Colonic mucosa (tissue), 4 donors: ENCODE data around the gene TCF23. TPM values are rescaled to one million over a fixed set of nuclear protein-coding genes. Genes with fewer than 3 reads are reported as not detected.

ENCODE experiments used
- DNase-seq: peaks from one replicate; pipeline ENCODE4 v3.0.0-alpha.2; 2020
- H3K27ac ChIP-seq: fragments of 200-600 bp; one replicate; pipeline ENCODE4 v1.8.0; 2021
- H3K27me3 ChIP-seq: fragments of 200-600 bp; one replicate; pipeline ENCODE4 v1.8.0; 2021
- H3K36me3 ChIP-seq: fragments of 200-600 bp; one replicate; pipeline ENCODE4 v1.8.0; 2021
- H3K4me1 ChIP-seq: fragments of 200-600 bp; one replicate; pipeline ENCODE4 v1.8.0; 2021; ENCODE audit warnings: mild to moderate bottlenecking
- H3K4me3 ChIP-seq: fragments of 200-600 bp; one replicate; pipeline ENCODE4 v1.8.0; 2021
- H3K9ac ChIP-seq, 2 donors: one replicate each; pipeline ENCODE4 v1.7.0; 2013; ENCODE audit warnings: control low read depth in 2 of 2, low read depth in 2 of 2, low read length in 2 of 2
- H3K9me3 ChIP-seq: fragments of 200-600 bp; one replicate; pipeline ENCODE4 v1.8.0; 2021
- intact Hi-C: fragments of 100-400 bp; cut with DNase I; formaldehyde crosslinking; loops from one replicate; pipeline ENCODE4 v1.14.1; 2022
- total RNA-seq, 2 donors: library from RNA; stranded (reverse); fragmentation: NEBNext Ultra II Directional in 1 of 2; extraction: Animal tissue kit (Norgen Biotek cat#: 25700) in 1 of 2; gene quantifications; one replicate each; pipeline ENCODE4 v1.2.1, GENCODE V29; 2021
- TF ChIP-seq, protein P1 (sequence below): fragments of 200-600 bp; IDR thresholded peaks from one replicate; pipeline ENCODE4 v1.8.0; 2022; ENCODE audit warnings: antibody characterized with exemption, mild to moderate bottlenecking
- donor health status: healthy.
- donor health status: DM: no; HTN: no; CAD: no.
- donor health status: DM: no; HTN: no; CAD: no.

The TCF23 gene
- total RNA-seq, 2 donors from 2014 or later = 0.05 to 0.07 TPM

- Histone ChIP-seq H3K27ac (no peak overlapping the region), H3K27me3 (no peaks in the 10 kb centered on the region), H3K4me3 (no peak overlapping the region), H3K36me3 (no peaks in the 10 kb centered on the region), H3K4me1 (no peaks in the 10 kb centered on the region), H3K9me3 (no peaks in the 10 kb centered on the region), H3K9ac (no peak overlapping the region)
- intact Hi-C loops = no loop called here
- TF ChIP-seq, protein P1, sequence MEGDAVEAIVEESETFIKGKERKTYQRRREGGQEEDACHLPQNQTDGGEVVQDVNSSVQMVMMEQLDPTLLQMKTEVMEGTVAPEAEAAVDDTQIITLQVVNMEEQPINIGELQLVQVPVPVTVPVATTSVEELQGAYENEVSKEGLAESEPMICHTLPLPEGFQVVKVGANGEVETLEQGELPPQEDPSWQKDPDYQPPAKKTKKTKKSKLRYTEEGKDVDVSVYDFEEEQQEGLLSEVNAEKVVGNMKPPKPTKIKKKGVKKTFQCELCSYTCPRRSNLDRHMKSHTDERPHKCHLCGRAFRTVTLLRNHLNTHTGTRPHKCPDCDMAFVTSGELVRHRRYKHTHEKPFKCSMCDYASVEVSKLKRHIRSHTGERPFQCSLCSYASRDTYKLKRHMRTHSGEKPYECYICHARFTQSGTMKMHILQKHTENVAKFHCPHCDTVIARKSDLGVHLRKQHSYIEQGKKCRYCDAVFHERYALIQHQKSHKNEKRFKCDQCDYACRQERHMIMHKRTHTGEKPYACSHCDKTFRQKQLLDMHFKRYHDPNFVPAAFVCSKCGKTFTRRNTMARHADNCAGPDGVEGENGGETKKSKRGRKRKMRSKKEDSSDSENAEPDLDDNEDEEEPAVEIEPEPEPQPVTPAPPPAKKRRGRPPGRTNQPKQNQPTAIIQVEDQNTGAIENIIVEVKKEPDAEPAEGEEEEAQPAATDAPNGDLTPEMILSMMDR = no peak
- DNase-seq = no peak
These were observed 17.4 kb upstream of the TCF23 start for GRCh38 chr2:27131429-27131828.

DNA sequence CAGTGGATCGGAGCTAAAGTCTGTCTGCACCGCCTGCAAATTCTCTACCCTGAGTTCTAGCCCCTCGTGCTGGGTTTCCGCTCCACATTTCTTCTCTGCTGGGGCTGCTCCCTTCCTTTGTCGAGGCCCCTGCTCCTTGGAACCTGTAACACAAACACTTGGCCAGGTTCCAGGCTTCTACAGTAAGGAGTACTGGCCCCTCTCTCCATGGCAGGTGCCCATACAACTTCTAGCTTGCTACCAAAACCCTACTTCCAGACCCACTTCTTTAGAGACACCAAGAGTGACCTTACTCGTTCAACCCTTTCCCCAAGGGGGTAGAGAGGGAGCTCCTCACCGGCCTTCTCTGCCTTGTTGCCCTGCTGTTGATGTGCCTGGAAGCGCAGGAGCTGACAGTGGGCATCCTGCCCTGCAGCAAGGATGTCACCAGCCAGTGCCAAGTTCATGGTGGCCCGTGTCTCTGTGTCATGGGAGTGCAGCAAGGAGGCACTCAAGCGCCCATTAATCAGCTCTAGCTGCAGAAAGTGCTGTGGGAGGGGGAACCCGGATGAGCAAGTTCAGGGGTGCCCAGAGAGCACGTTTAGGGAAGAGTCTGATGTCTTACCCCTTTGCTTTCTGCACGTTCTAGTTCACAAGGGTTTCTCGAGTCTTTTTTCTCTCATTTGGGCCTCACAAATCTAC is 15.5 kb upstream of the TCF23 start:
- H3K27ac ChIP-seq = no peak overlapping the region
- no peak for DNase-seq
- H3K9ac ChIP-seq = peak overlapping the region; percentile 91 to 99
- no peaks in the 10 kb centered on the region for H3K36me3 ChIP-seq
- TF ChIP-seq, protein P1 = no peak
- H3K27me3 ChIP-seq = no peaks in the 10 kb centered on the region
- intact Hi-C loops = no loop called here
- H3K9me3 ChIP-seq = no peaks in the 10 kb centered on the region
- no peaks in the 10 kb centered on the region for H3K4me1 ChIP-seq
- H3K4me3 ChIP-seq = peak overlapping the region; percentile 94

- H3K36me3 ChIP-seq = no peaks in the 10 kb centered on the region
- H3K27ac ChIP-seq = peak within 1 kb of the TSS; percentile 86
These were observed 14.7 kb upstream of the TCF23 start, which contains the start of gene PREB for GRCh38 chr2:27133905-27134780. Gene PREB (minus strand): TSS chr2:27134636. CDS start chr2:27134421, 215 bp downstream.

DNA sequence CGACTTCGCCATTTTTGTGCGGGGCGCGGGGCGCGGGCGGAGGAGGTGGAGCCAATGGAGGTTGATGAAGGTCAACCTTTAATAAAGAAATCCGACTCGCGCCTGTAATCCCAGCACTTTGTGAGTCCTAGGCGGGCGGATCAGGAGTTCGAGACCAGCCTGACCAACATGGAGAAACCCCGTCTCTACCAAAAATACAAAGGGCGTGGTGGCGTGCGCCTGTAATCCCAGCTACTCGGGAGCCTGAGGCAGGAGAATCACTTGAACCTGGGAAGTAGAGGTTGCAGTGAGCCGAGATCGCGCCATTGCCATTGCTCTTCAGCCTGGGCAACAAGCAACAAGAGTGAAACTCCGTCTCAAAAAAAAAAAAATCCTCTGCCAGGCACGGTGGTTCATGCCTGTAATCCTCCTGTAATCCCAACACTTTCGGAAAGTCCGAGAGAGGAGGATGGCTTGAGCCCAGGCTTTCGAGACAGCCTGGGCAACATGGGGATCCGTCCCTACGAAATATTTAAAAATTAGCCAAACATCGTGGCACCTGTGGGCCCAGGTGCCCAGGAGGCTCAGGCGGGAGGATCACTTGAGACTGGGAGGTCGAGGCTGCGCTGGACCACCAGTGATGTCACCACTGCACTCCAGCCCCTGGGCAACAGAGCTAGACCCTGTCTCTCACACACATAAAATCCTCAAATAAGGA is 13.9 kb upstream of the TCF23 start:
- H3K36me3 ChIP-seq = no peaks in the 10 kb centered on the region
- intact Hi-C loops = no loop called here
- H3K9ac ChIP-seq = no peak overlapping the region
- H3K9me3 ChIP-seq = no peaks in the 10 kb centered on the region
- DNase-seq = no peak
- no peaks in the 10 kb centered on the region for H3K4me1 ChIP-seq
- no peaks in the 10 kb centered on the region for H3K27me3 ChIP-seq
- TF ChIP-seq, protein P1 = no peak
- no peak overlapping the region for H3K27ac ChIP-seq
- peak overlapping the region; percentile 94 for H3K4me3 ChIP-seq

More at GRCh38 chr2:27133905-27134780, 14.7 kb upstream of the TCF23 start, which contains the start of gene PREB:
- Histone ChIP-seq H3K4me3 (peak within 1 kb of the TSS; percentile 94), H3K9ac (peak within 1 kb of the TSS; percentile 91 to 99), H3K4me1 (no peaks in the 10 kb centered on the region), H3K27me3 (no peaks in the 10 kb centered on the region), H3K9me3 (no peaks in the 10 kb centered on the region)
- DNase-seq = peak; percentile 97
- TF ChIP-seq, protein P1 = no peak
- intact Hi-C loops = no loop called here

- DNase-seq = no peak
- no peak overlapping the region for H3K4me3 ChIP-seq
- H3K9me3 ChIP-seq = no peaks in the 10 kb centered on the region
- no peaks in the 10 kb centered on the region for H3K4me1 ChIP-seq
- TF ChIP-seq, protein P1 = no peak
- intact Hi-C loops = no loop called here
- no peaks in the 10 kb centered on the region for H3K36me3 ChIP-seq
- no peak overlapping the region for H3K9ac ChIP-seq
- no peaks in the 10 kb centered on the region for H3K27me3 ChIP-seq
- no peak overlapping the region for H3K27ac ChIP-seq
These were observed 13.3 kb upstream of the TCF23 start for GRCh38 chr2:27135478-27135955.
